Measurements from ENCODE around the gene WDR86.

- TF ChIP-seq CTCF (IDR thresholded peaks at IDR 0.05) (no peak), POLR2A (IDR thresholded peaks at IDR 0.05) (no peak), EP300 (IDR thresholded peaks at IDR 0.05) (no peak)
These were observed 19.4 kb upstream of the WDR86 start for GRCh38 chr7:151429237-151429559.
